HepG2 (cell line): ENCODE measurements around the gene AADAT. TPM values are rescaled to one million over a fixed set of nuclear protein-coding genes. Genes with fewer than 3 reads are reported as not detected.

ENCODE experiments used
- ELK4 ChIP-seq: sonication (generic); formaldehyde crosslinking; IDR thresholded peaks from 2 replicates; pipeline ENCODE4 v1.9.0; 2021; ENCODE audit warnings: missing genetic modification reagents, borderline replicate concordance
- FOXK2 ChIP-seq: fragments of 450-650 bp; IDR thresholded peaks from 2 replicates; pipeline ENCODE4 v1.6.1; 2016
- GATAD2A ChIP-seq: IDR thresholded peaks from 2 replicates; pipeline ENCODE4 v1.6.1; 2016
- GFI1 ChIP-seq: sonication (generic); formaldehyde crosslinking; IDR thresholded peaks from 2 replicates; pipeline ENCODE4 v1.5.0; 2020; ENCODE audit warnings: missing genetic modification reagents, mild to moderate bottlenecking, borderline replicate concordance
- HHEX ChIP-seq: IDR thresholded peaks from 2 replicates; pipeline ENCODE4 v1.6.1; 2016; ENCODE audit warnings: control low read depth
- HIVEP1 ChIP-seq: sonication (generic); formaldehyde crosslinking; IDR thresholded peaks from 2 replicates; pipeline ENCODE4 v1.4.0; 2020; ENCODE audit warnings: mild to moderate bottlenecking, missing genetic modification reagents
- IRF1 ChIP-seq: sonication (generic); formaldehyde crosslinking; IDR thresholded peaks from 2 replicates; pipeline ENCODE4 v1.4.0; 2020; ENCODE audit warnings: low read depth, mild to moderate bottlenecking, missing genetic modification reagents
- NBN ChIP-seq: fragments of 450-650 bp; conservative IDR thresholded peaks from 2 replicates; pipeline ENCODE4 v1.6.1; 2017
- NFKBIZ ChIP-seq: IDR thresholded peaks from 2 replicates; pipeline ENCODE4 v1.6.1; 2018; ENCODE audit warnings: missing genetic modification reagents, missing compliant biosample characterization
- SMARCE1 ChIP-seq: fragments of 450-650 bp; IDR thresholded peaks from 2 replicates; pipeline ENCODE4 v1.6.1; 2017; ENCODE audit warnings: borderline replicate concordance
- SP4 ChIP-seq: sonication (generic); formaldehyde crosslinking; IDR thresholded peaks from 2 replicates; pipeline ENCODE4 v1.8.1; 2023; ENCODE audit warnings: mild to moderate bottlenecking, missing genetic modification reagents
- ZEB1 ChIP-seq: IDR thresholded peaks from 2 replicates; pipeline ENCODE4 v1.6.1; 2012; ENCODE audit warnings: mild to moderate bottlenecking, low read depth, inconsistent platforms; ENCODE audit not compliant: insufficient replicate concordance
- ZFP82 ChIP-seq: sonication (generic); formaldehyde crosslinking; IDR thresholded peaks from 2 replicates; pipeline ENCODE4 v1.5.1; 2020; ENCODE audit warnings: mild to moderate bottlenecking, missing genetic modification reagents, borderline replicate concordance
- ZNF142 ChIP-seq: sonication (generic); formaldehyde crosslinking; IDR thresholded peaks from 2 replicates; pipeline ENCODE4 v1.4.0; 2020; ENCODE audit warnings: missing genetic modification reagents
- ZNF232 ChIP-seq: sonication (generic); formaldehyde crosslinking; IDR thresholded peaks from 2 replicates; pipeline ENCODE4 v1.4.0; 2020; ENCODE audit warnings: missing genetic modification reagents, borderline replicate concordance
- ZNF326 ChIP-seq: sonication (generic); formaldehyde crosslinking; IDR thresholded peaks from 2 replicates; pipeline ENCODE4 v1.4.0; 2020; ENCODE audit warnings: missing genetic modification reagents, borderline replicate concordance
- ZNF337 ChIP-seq: sonication (generic); formaldehyde crosslinking; IDR thresholded peaks from 2 replicates; pipeline ENCODE4 v1.5.1; 2020; ENCODE audit warnings: missing genetic modification reagents, low read depth, mild to moderate bottlenecking, borderline replicate concordance
- ZNF513 ChIP-seq: sonication (generic); formaldehyde crosslinking; conservative IDR thresholded peaks from 2 replicates; pipeline ENCODE4 v1.5.0; 2020; ENCODE audit warnings: missing genetic modification reagents
- ZNF564 ChIP-seq: sonication (generic); formaldehyde crosslinking; IDR thresholded peaks from 2 replicates; pipeline ENCODE4 v1.8.1; 2023; ENCODE audit warnings: mild to moderate bottlenecking, missing genetic modification reagents
- ZNF691 ChIP-seq: sonication (generic); formaldehyde crosslinking; IDR thresholded peaks from 2 replicates; pipeline ENCODE4 v1.4.0; 2020; ENCODE audit warnings: missing genetic modification reagents, low read depth, mild to moderate bottlenecking, borderline replicate concordance
- ZNF7 ChIP-seq: IDR thresholded peaks from 2 replicates; pipeline ENCODE4 v1.6.1; 2016; ENCODE audit warnings: missing biosample characterization, missing genetic modification reagents
- polyA plus RNA-seq, 8 experiments: library from polyadenylated mRNA; depleted of rRNA in 3 of 8; stranded (reverse) in 7 of 8; unstranded in 1 of 8; fragments of >200 nt; fragmentation: Illumina TruSeq in 4 of 8; extraction: Trizol in 4 of 8; gene quantifications; 2 replicates each; pipeline versions ENCODE4 v1.2.1 to v1.2.3, GENCODE V29; 2011 to 2016; ENCODE audit warnings: low read depth in 4 of 8, missing spikeins in 1 of 8, mixed read lengths in 1 of 8; ENCODE audit not compliant: insufficient read depth in 1 of 8
- total RNA-seq, 5 experiments: library from RNA; depleted of rRNA; stranded (reverse); fragments of >200 nt; fragmentation: Illumina TruSeq; extraction: Trizol; gene quantifications; 2 replicates each; pipeline ENCODE4 v1.2.3, GENCODE V29; 2016; ENCODE audit warnings: low read depth in 1 of 5

Gene AADAT
- total and polyA plus RNA-seq, 2 of the 13 experiments (the other 11 are each of a cell fraction or from before 2014, with no cell fraction given): 6.1 to 9.1 TPM

GRCh38 chr4:170089668-170090351 lies at the start of gene AADAT (continued):
- TF ChIP-seq NFKBIZ (CRISPR knock-in tag) (no peak), NBN (no peak), HIVEP1 (CRISPR knock-in tag) (peak; percentile 64; the same call in 1 of the 2 replicates), ZNF513 (CRISPR knock-in tag) (no peak), ZFP82 (CRISPR knock-in tag) (no peak), ZEB1 (no peak), IRF1 (no peak), SMARCE1 (no peak), GFI1 (CRISPR knock-in tag) (0 out of 2 replicates have a peak, but pooled peaks have one; percentile 28), SP4 (CRISPR knock-in tag) (no peak), ZNF232 (CRISPR knock-in tag) (no peak; the same call in 1 of the 2 replicates), ZNF691 (CRISPR knock-in tag) (no peak), ZNF564 (peak; percentile 75; the same call in 1 of the 2 replicates), ZNF326 (no peak), HHEX (CRISPR knock-in tag) (no peak), ZNF337 (CRISPR knock-in tag) (no peak), GATAD2A (CRISPR knock-in tag) (peak; percentile 39; the same call in 1 of the 2 replicates), ELK4 (no peak), ZNF7 (CRISPR knock-in tag) (no peak), FOXK2 (no peak), ZNF142 (CRISPR knock-in tag) (no peak)
